A549 (cell line): Measurements from ENCODE around the gene UNC5CL. TPM values are rescaled to one million over a fixed set of nuclear protein-coding genes. Genes with fewer than 3 reads are reported as not detected.

Experiments
- ATAC-seq, 2 experiments: fragments of 200-7000 bp in 1 of 2; fragments of >200 bp in 1 of 2; cut with Nextera tagmentation in 1 of 2; cut with Tn5 transposase in 1 of 2; 3 replicates each; pipeline versions ENCODE4 v1.8.0 to v1.9.1; 2018 to 2020; ENCODE audit warnings: mild to moderate bottlenecking in 1 of 2, moderate library complexity in 1 of 2
- CTCF ChIA-PET: fragments of 300-600 bp; sonication (Branson Sonifier 250); formaldehyde crosslinking; extraction: SDS; loops from one replicate; lab custom pipeline; 2021; ENCODE audit warnings: antibody characterized with exemption, inconsistent platforms; lab: Yijun Ruan, JAX
- POLR2A ChIA-PET: fragments of 350-600 bp; formaldehyde crosslinking; extraction: SDS; loops from one replicate; lab custom pipeline; 2021; ENCODE audit warnings: antibody characterized with exemption, inconsistent platforms; lab: Yijun Ruan, JAX
- DNase-seq, 2 experiments: peaks; one replicate each; pipeline versions ENCODE4 v3.0.0 to v3.0.0-alpha.2; 2011 to 2016; ENCODE audit warnings: low read depth in 1 of 2, low spot score in 1 of 2
- FAIRE-seq: peaks from 2 replicates; lab custom pipeline; 2011; peaks lifted over from hg19 to GRCh38; lab: Jason Lieb, UNC
- H3K27ac ChIP-seq, 2 experiments: fragments of >200 bp; sonication (Bioruptor Twin); formaldehyde crosslinking; 3 replicates each; pipeline ENCODE4 v1.5.1; 2016 to 2017
- H3K4me1 ChIP-seq: fragments of >200 bp; sonication (Bioruptor Twin); formaldehyde crosslinking; 3 replicates; pipeline ENCODE4 v1.6.1; 2016
- H3K4me2 ChIP-seq: fragments of >200 bp; sonication (Bioruptor Twin); formaldehyde crosslinking; 3 replicates; pipeline ENCODE4 v1.6.1; 2016
- H3K4me3 ChIP-seq: fragments of >200 bp; sonication (Bioruptor Twin); formaldehyde crosslinking; 3 replicates; pipeline ENCODE4 v1.5.1; 2016
- H3K9me3 ChIP-seq: fragments of >200 bp; sonication (Bioruptor Twin); formaldehyde crosslinking; 3 replicates; pipeline ENCODE4 v1.6.1; 2016
- ATOH8 ChIP-seq: fragments of 250-450 bp; sonication (Bioruptor Pico); IDR thresholded peaks from 2 replicates; pipeline ENCODE4 v1.5.0; 2020; ENCODE audit warnings: low read depth, mild to moderate bottlenecking, moderate library complexity
- CBX2 ChIP-seq: fragments of 200-600 bp; sonication (generic); IDR thresholded peaks from 2 replicates; pipeline ENCODE4 v1.6.1; 2016; ENCODE audit warnings: low read depth, mild to moderate bottlenecking, borderline replicate concordance
- CHD2 ChIP-seq: fragments of 150-350 bp; IDR thresholded peaks from 2 replicates; pipeline ENCODE4 v1.6.1; 2014; ENCODE audit warnings: low read length; ENCODE audit not compliant: partially characterized antibody
- CHD4 ChIP-seq: fragments of 200-600 bp; sonication (generic); IDR thresholded peaks from 2 replicates; pipeline ENCODE4 v1.6.1; 2016; ENCODE audit warnings: antibody characterized with exemption, mild to moderate bottlenecking, borderline replicate concordance
- E2F6 ChIP-seq: IDR thresholded peaks from 2 replicates; pipeline ENCODE4 v1.6.1; 2012; ENCODE audit warnings: low read depth, borderline replicate concordance
- ELK1 ChIP-seq: fragments of 150-350 bp; IDR thresholded peaks from 2 replicates; pipeline ENCODE4 v1.6.1; 2014; ENCODE audit warnings: low read depth, mild to moderate bottlenecking, low read length
- ESRRA ChIP-seq: fragments of 150-350 bp; IDR thresholded peaks from 2 replicates; pipeline ENCODE4 v1.6.1; 2014; ENCODE audit warnings: mild to moderate bottlenecking, low read length, borderline replicate concordance
- FOSB ChIP-seq: fragments of 250-450 bp; sonication (Bioruptor Pico); IDR thresholded peaks from 2 replicates; pipeline ENCODE4 v1.5.0; 2020; ENCODE audit warnings: mild to moderate bottlenecking, moderate library complexity
- GATA3 ChIP-seq: IDR thresholded peaks from 2 replicates; pipeline ENCODE4 v1.6.1; 2012; ENCODE audit warnings: borderline replicate concordance
- HDAC2 ChIP-seq: fragments of 200-600 bp; sonication (generic); IDR thresholded peaks from 2 replicates; pipeline ENCODE4 v1.6.1; 2016
- HEYL ChIP-seq: fragments of 250-450 bp; sonication (Bioruptor Pico); IDR thresholded peaks from 2 replicates; pipeline ENCODE4 v1.8.0; 2021; ENCODE audit warnings: mild to moderate bottlenecking, moderate library complexity
- HMGXB4 ChIP-seq: fragments of 250-450 bp; sonication (Bioruptor Pico); IDR thresholded peaks from 2 replicates; pipeline ENCODE4 v1.5.0; 2021; ENCODE audit warnings: mild to moderate bottlenecking, moderate library complexity, borderline replicate concordance
- HOXB13 ChIP-seq: fragments of 250-450 bp; sonication (Bioruptor Pico); IDR thresholded peaks from 2 replicates; pipeline ENCODE4 v1.5.0; 2020; ENCODE audit warnings: low read depth, mild to moderate bottlenecking, moderate library complexity
- HOXB5 ChIP-seq: fragments of 250-450 bp; sonication (Bioruptor Pico); IDR thresholded peaks from 2 replicates; pipeline ENCODE4 v1.5.0; 2020; ENCODE audit warnings: mild to moderate bottlenecking, moderate library complexity
- KDM1A ChIP-seq: fragments of 200-600 bp; sonication (generic); IDR thresholded peaks from 2 replicates; pipeline ENCODE4 v1.6.1; 2016; ENCODE audit warnings: low read depth, mild to moderate bottlenecking
- PBX3 ChIP-seq: IDR thresholded peaks from 2 replicates; pipeline ENCODE4 v1.6.1; 2012
- RARB ChIP-seq: fragments of 250-450 bp; sonication (Bioruptor Pico); IDR thresholded peaks from 2 replicates; pipeline ENCODE4 v1.8.0; 2021; ENCODE audit warnings: mild to moderate bottlenecking, moderate library complexity
- RCOR1 ChIP-seq: fragments of 150-350 bp; IDR thresholded peaks from 2 replicates; pipeline ENCODE4 v1.6.1; 2014; ENCODE audit warnings: antibody characterized with exemption, low read length, low read depth
- REST ChIP-seq: fragments of 200-600 bp; sonication (generic); IDR thresholded peaks from 2 replicates; pipeline ENCODE4 v1.6.1; 2016; ENCODE audit warnings: antibody characterized with exemption, mild to moderate bottlenecking, moderate library complexity
- RFX5 ChIP-seq: fragments of 450-650 bp; IDR thresholded peaks from 2 replicates; pipeline ENCODE4 v1.7.1; 2014; ENCODE audit warnings: antibody characterized with exemption, mild to moderate bottlenecking, moderate library complexity
- SMC3 ChIP-seq: fragments of >200 bp; sonication (Bioruptor Twin); formaldehyde crosslinking; IDR thresholded peaks from 3 replicates; pipeline ENCODE4 v1.6.1; 2018; ENCODE audit warnings: inconsistent platforms
- SREBF2 ChIP-seq: fragments of 450-650 bp; IDR thresholded peaks from 2 replicates; pipeline ENCODE4 v1.6.1; 2014; ENCODE audit warnings: mild to moderate bottlenecking, moderate library complexity
- TP53 ChIP-seq: fragments of 250-450 bp; sonication (Bioruptor Pico); IDR thresholded peaks from 2 replicates; pipeline ENCODE4 v1.5.0; 2021; ENCODE audit warnings: mild to moderate bottlenecking, moderate library complexity
- ZC3H11A ChIP-seq: fragments of 450-650 bp; IDR thresholded peaks from 2 replicates; pipeline ENCODE4 v1.6.1; 2014; ENCODE audit warnings: antibody characterized with exemption, mild to moderate bottlenecking
- ZFP36 ChIP-seq: fragments of 450-650 bp; IDR thresholded peaks from 2 replicates; pipeline ENCODE4 v1.6.1; 2014; ENCODE audit warnings: borderline replicate concordance; ENCODE audit not compliant: partially characterized antibody
- ZNF302 ChIP-seq: fragments of 250-450 bp; sonication (Bioruptor Pico); IDR thresholded peaks from 2 replicates; pipeline ENCODE4 v1.9.0; 2021; ENCODE audit warnings: inconsistent platforms, mild to moderate bottlenecking, moderate library complexity
- WGBS: methylation state at CpG from one replicate; pipeline ENCODE4 v1.1.6; 2017; ENCODE audit errors: missing lambda C conversion rate; 5-methylcytosine and 5-hydroxymethylcytosine counted together
- polyA plus RNA-seq, 4 experiments: library from polyadenylated mRNA; depleted of rRNA in 3 of 4; stranded (reverse); fragments of >200 nt; fragmentation: RNase III in 1 of 4; extraction: RNeasy Plus Mini Kit Qiagen cat#74134 plus additional on column Dnase treatment in 1 of 4; gene quantifications; 2 replicates in 3 of 4; 3 replicates in 1 of 4; pipeline ENCODE4 v1.2.3, GENCODE V29; 2011 to 2017

Gene UNC5CL
- polyA plus RNA-seq, 2 of the 4 experiments (the other 2 are of a cell fraction): 1.1 to 2.8 TPM

- no peak overlapping the region for H3K4me2 ChIP-seq
- ChIA-PET POLR2A (no interaction called here), CTCF (no interaction called here)
- H3K4me1 ChIP-seq: no peaks in the 10 kb centered on the region
- ATAC-seq: no peak
- H3K9me3 ChIP-seq: peaks cover 1% of the 10 kb centered on the region; the same call in 1 of the 3 replicates
- WGBS: no CpG with 5 or more reads among the region's 2 CpGs
- TF ChIP-seq CHD4: no peak
- TF ChIP-seq KDM1A: no peak
- TF ChIP-seq GATA3: no peak
- TF ChIP-seq CHD2: no peak
- no peak for TF ChIP-seq E2F6
- TF ChIP-seq REST: no peak
- TF ChIP-seq HEYL (CRISPR knock-in tag): no peak
- TF ChIP-seq HOXB13 (CRISPR knock-in tag): no peak
- no peak for TF ChIP-seq ZNF302 (CRISPR knock-in tag)
- no peak for TF ChIP-seq ZFP36
- no peak for TF ChIP-seq HOXB5 (CRISPR knock-in tag)
- TF ChIP-seq FOSB (CRISPR knock-in tag): no peak
- DNase-seq: no peak
- no peak overlapping the region for H3K27ac ChIP-seq
- FAIRE-seq: no peak
- no peak overlapping the region for H3K4me3 ChIP-seq
Measured at GRCh38 chr6:40978687-40979289, 60.2 kb downstream of the UNC5CL start.

- no peak overlapping the region for H3K27ac ChIP-seq
- no peak overlapping the region for H3K4me2 ChIP-seq
- no peak for FAIRE-seq
- TF ChIP-seq GATA3 (no peak), RFX5 (no peak), HDAC2 (no peak), RARB (no peak), PBX3 (no peak), SREBF2 (no peak), HEYL (CRISPR knock-in tag) (no peak), ZC3H11A (no peak), ZFP36 (no peak)
- TF ChIP-seq, all 56 proteins: peak for 0
- no peaks in the 10 kb centered on the region for H3K4me1 ChIP-seq
- H3K4me3 ChIP-seq: no peak overlapping the region
- ChIA-PET CTCF (interaction anchor here (0.7 to 1.4 kb wide), 2 partner anchors 18 to 83 kb away, joined by 3 to 5 read pairs; no protein-coding TSS in a partner anchor), POLR2A (no interaction called here)
- 63% methylated on average over 2 of the region's 2 CpGs for WGBS
- ATAC-seq (no peak), DNase-seq (no peak)
- H3K9me3 ChIP-seq: peaks cover 3% of the 10 kb centered on the region; the same call in 1 of the 3 replicates
Measured at GRCh38 chr6:40977695-40978094, 61.3 kb downstream of the UNC5CL start.

GRCh38 chr6:40977085-40977484 is 61.9 kb downstream of the UNC5CL start:
- Histone ChIP-seq H3K4me3 (no peak overlapping the region), H3K4me1 (no peaks in the 10 kb centered on the region), H3K4me2 (no peak overlapping the region), H3K27ac (no peak overlapping the region), H3K9me3 (peaks cover 7% of the 10 kb centered on the region; the same call in 1 of the 3 replicates)
- ChIA-PET POLR2A (no interaction called here), CTCF (interaction anchor here (1.4 kb wide), 1 partner anchor 18 kb away, joined by 3 read pairs; no protein-coding TSS in a partner anchor)
- DNase-seq (no peak), ATAC-seq (no peak), FAIRE-seq (no peak)
- WGBS: 87% methylated on average over 4 of the region's 4 CpGs
- TF ChIP-seq TP53 (CRISPR knock-in tag) (no peak), RCOR1 (no peak), HMGXB4 (CRISPR knock-in tag) (no peak), ATOH8 (no peak), CBX2 (no peak), ESRRA (no peak), SMC3 (no peak), CHD2 (no peak), ELK1 (no peak)
